22Rv1 (cell line): ENCODE results near the gene ATP1A1.

ENCODE experiments used
- H3K27ac ChIP-seq: fragments of 450-650 bp; 2 replicates; pipeline ENCODE4 v1.5.1; 2017
- ZFX ChIP-seq: fragments of 450-650 bp; IDR thresholded peaks from 2 replicates; pipeline ENCODE4 v1.6.1; 2017; ENCODE audit warnings: antibody characterized with exemption, borderline replicate concordance
- TF ChIP-seq, protein P1 (sequence below): fragments of 450-650 bp; IDR thresholded peaks from 2 replicates; pipeline ENCODE4 v1.5.1; 2017; ENCODE audit warnings: mild to moderate bottlenecking

ATP1A1 gene

DNA sequence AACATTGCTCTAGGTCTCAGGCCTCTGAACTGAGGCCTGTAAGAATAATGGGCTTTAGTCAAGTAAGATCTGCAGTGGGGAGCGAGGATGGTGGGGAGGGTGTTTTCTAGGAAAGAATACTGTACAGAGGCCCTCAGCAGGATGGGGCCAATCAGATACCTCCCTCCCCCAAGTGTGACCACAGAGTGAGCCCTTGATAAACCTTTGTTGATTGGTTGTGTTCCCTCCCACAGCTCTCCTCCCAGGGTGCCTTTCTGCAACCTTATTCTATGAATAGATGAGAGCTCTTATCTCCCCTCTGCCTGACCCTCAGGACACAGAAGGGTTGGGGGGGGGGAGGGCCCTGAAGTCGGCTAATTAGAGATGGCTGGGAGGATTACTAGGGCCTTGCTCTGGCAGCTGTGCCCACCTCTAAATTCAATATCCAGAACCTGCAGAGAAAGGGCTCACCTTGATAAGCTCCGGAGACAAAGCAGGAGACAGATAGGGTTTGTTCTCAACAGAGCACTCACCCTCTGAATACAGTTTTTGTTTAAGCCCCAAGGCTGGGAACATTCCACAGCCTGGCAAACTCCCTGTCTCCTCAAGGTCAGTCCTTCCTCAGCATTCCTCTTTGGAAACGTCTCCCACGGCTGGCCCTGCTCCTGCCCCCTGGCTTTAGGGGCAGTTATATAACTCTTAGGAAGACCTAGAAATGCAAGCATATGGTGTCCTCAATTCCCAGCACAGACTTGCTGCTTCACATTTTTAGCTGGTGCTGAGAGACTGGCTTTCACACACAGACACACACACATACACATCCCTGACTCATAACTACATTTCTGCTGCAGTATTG is 42.9 kb downstream of the ATP1A1 start:
- TF ChIP-seq, protein P1, sequence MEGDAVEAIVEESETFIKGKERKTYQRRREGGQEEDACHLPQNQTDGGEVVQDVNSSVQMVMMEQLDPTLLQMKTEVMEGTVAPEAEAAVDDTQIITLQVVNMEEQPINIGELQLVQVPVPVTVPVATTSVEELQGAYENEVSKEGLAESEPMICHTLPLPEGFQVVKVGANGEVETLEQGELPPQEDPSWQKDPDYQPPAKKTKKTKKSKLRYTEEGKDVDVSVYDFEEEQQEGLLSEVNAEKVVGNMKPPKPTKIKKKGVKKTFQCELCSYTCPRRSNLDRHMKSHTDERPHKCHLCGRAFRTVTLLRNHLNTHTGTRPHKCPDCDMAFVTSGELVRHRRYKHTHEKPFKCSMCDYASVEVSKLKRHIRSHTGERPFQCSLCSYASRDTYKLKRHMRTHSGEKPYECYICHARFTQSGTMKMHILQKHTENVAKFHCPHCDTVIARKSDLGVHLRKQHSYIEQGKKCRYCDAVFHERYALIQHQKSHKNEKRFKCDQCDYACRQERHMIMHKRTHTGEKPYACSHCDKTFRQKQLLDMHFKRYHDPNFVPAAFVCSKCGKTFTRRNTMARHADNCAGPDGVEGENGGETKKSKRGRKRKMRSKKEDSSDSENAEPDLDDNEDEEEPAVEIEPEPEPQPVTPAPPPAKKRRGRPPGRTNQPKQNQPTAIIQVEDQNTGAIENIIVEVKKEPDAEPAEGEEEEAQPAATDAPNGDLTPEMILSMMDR, result no peak
- TF ChIP-seq ZFX, result no peak
- no peak overlapping the region for H3K27ac ChIP-seq

DNA sequence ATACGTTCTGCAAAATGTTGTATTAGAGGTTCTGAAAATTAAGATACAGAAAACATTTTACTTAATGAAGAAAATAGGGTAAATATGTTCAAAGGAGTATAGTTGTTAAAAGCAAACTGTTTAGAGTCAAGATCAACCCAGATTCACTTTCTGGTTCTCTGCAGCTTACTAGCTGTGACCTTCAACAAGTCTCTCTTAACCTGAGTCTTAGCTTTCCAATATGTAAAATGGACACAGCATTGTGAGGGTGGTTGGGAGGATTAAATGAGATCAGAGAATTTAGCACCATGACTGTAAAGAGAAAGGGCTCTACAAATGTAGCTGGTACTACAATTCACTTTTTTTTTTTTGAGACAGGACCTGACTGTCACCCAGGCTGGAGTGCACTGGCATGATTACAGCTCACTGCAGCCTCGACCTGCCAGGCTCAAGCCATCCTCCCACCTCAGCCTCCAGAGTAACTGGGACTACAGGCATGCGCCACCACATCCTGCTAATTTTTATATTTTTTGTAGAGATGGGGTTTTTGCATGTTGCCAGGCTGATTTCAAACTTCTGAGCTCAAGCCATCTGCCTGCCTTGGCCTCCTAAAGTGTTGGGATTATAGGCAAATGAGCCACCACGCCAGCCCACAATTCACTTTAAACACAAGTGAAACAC is 43.9 kb downstream of the ATP1A1 start:
- H3K27ac ChIP-seq, result no peak overlapping the region
- TF ChIP-seq, protein P1, result no peak
- no peak for TF ChIP-seq ZFX

DNA sequence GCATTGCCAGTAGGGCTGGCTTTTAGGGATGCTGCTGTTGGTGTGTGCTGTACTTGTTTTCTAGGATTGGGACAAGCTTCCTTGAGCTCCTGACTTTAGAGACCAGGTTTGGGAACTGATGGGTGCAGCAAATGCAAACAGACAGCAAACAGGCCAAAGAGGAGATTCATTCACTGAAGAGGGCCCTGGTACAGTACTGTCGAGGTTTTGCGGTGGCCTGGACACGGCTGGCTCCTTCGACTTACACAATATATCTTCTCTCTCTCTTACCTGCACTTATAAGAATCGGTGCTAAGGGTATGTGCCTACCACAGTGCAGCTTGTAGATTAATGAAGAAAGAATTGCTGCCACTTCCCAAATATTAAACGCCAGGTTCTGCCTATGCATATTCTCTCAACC is 44.6 kb downstream of the ATP1A1 start:
- H3K27ac ChIP-seq, result peak overlapping the region; percentile 55; the same call in 1 of the 2 replicates
- TF ChIP-seq, protein P1, result no peak
- no peak for TF ChIP-seq ZFX

DNA sequence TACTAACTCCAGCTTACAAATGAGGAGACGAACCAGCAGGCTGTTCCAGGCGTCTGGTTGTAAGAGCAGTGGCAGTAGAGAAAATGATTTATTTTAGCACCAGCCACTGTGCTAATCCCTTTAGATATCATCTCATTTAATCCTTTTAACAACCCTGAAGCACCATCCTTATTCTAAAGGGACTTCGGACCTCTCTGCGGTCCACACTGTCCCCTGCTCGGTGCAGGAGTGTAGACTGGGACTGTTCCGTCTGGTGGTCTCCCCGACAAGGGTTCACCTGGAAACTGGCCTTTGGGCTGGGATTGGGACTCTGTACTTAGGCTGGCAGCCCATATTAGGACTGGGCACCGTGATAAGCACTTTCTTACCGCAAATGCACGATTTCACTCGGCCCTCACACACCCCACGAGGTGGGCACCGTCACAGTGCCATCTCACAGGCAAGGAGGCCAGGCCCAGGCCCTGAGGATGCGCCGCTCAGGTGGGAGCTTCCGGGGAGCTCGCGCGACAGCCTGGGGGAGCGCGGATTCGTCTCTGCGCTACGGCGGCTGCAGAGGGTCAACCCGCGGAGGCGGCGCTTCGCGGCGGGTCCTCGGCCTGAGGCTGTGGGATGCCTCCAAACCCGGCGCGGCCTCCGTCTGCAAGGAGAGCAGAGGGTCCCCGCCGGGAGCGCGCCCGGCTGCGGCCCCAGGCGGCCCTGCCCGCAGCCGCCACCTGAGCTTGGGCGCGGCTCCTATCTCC is 45.2 kb downstream of the ATP1A1 start:
- TF ChIP-seq, protein P1, result no peak
- no peak for TF ChIP-seq ZFX
- peak overlapping the region; percentile 55 for H3K27ac ChIP-seq

DNA sequence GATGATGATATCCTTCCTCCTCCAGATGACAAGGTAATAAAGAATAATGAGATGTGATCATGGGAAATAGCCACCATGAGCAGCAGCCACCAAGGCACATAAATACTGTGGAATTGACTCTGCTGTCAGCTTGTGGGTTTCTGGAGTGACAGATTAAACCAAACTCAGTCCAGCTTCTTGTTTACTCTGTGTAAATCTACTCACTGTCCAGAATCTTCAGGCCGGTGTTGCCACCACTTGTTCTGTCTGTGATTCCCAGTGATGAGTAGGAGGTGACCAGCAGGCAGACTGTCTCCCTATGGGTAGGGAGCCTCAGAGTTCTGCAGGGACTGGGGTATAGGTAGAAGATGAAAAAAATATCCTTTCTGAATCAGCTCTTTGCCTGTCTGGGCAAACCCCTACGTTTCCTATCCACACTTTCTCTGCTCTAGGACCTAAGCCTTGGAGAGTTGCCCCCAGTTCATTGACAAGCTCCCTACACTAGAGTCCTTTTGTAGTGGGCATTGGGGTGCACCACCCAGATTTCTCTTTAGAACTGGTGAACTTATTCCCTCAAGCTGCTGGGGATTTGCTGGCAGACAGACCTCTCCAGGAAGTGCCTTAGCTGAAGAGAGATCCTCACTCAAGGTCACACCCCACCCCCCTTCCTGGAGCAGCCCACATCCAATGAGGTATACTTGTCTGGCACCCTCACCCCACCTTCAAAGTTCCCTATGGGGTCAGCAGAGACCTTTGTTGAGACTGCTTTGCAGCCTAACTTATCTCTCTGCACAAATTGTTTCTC is 47.6 kb downstream of the ATP1A1 start:
- TF ChIP-seq ZFX, result no peak
- H3K27ac ChIP-seq, result no peak overlapping the region

DNA sequence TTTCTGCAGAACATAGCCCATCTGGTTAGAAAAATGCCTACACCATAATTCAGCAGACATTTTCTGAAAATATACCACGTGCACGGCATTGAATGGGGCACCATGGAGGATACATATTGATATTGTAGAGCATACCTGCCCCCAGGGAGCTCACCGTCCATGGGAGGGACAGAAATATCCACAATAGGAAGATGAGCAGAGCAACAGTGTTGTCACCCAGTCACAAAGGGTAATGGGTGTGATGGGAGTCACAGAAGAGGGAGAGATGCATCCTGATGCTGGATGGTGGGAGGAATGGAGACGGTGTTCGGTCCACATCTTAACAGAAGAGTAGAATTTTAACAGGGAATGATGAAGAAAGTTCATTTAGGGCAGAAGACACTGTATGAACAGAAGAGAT is 51.4 kb downstream of the ATP1A1 start:
- no peak overlapping the region for H3K27ac ChIP-seq
- TF ChIP-seq ZFX, result no peak
- TF ChIP-seq, protein P1, result no peak

DNA sequence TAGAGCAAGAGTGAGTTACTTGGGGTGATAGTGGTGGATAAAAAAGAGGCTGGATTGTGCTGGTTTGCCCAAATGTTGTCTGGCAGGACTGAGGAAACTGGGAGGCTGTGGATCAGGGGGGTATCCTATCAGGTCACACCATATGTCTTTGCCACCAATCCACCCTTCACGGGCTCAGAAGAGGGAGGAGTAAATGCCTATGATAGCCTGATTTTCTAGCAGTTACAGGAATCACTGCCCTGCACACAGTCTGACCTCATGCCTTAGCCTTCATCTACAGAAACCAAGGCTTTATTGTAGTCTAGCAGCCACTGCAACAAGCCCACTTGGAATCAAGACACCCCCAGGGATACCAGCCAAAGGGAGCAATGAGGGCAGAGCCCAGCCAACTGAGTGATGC is 51.8 kb downstream of the ATP1A1 start:
- TF ChIP-seq ZFX, result no peak
- TF ChIP-seq, protein P1, result no peak
- H3K27ac ChIP-seq, result no peak overlapping the region
